Transverse colon (tissue), 4 donors: Measurements from ENCODE around the gene KIF4B. TPM values are rescaled to one million over a fixed set of nuclear protein-coding genes. Genes with fewer than 3 reads are reported as not detected.

Source experiments
- DNase-seq: peaks from one replicate; pipeline ENCODE4 v3.0.0-alpha.2; 2019
- H3K27ac ChIP-seq, 4 donors: fragments of 200-600 bp; sonication (generic); 2 replicates each; pipeline ENCODE4 v1.5.1; 2016 to 2018; ENCODE audit warnings: inconsistent platforms in 4 of 4
- H3K27me3 ChIP-seq: fragments of 200-600 bp; sonication (generic); 2 replicates; pipeline ENCODE4 v1.5.1; 2017; ENCODE audit warnings: inconsistent platforms
- H3K36me3 ChIP-seq, 4 donors: fragments of 200-600 bp; sonication (generic); 2 replicates each; pipeline ENCODE4 v1.5.1; 2017 to 2019; ENCODE audit warnings: inconsistent platforms in 4 of 4
- H3K4me1 ChIP-seq, 4 donors: fragments of 200-600 bp; sonication (generic); 2 replicates each; pipeline ENCODE4 v1.5.1; 2017 to 2020; ENCODE audit warnings: inconsistent platforms in 4 of 4
- H3K4me3 ChIP-seq, 4 donors: fragments of 200-600 bp; sonication (generic); 1 replicate in 1 of 4; 2 replicates in 3 of 4; pipeline versions ENCODE4 v1.5.1 to v1.6.1; 2017 to 2019; ENCODE audit warnings: inconsistent platforms in 4 of 4
- H3K9me3 ChIP-seq, 2 donors: fragments of 200-600 bp; sonication (generic); 2 replicates each; pipeline ENCODE4 v1.5.1; 2017 to 2019; ENCODE audit warnings: inconsistent platforms in 2 of 2
- EP300 ChIP-seq: sonication (generic); formaldehyde crosslinking; IDR thresholded peaks from one replicate; pipeline ENCODE4 v1.6.1; 2017; ENCODE audit warnings: antibody characterized with exemption, low read depth
- POLR2A ChIP-seq: fragments of 450-650 bp; IDR thresholded peaks from one replicate; pipeline ENCODE4 v1.6.1; 2016; ENCODE audit warnings: antibody characterized with exemption, mild to moderate bottlenecking, moderate library complexity
- POLR2AphosphoS5 ChIP-seq, 3 donors: sonication (generic); formaldehyde crosslinking; IDR thresholded peaks; one replicate each; pipeline ENCODE4 v1.6.1; 2016; ENCODE audit warnings: antibody characterized with exemption in 3 of 3
- WGBS, 2 donors: methylation state at CpG; one replicate each; pipeline ENCODE4 v1.1.5; 2018; ENCODE audit warnings: low coverage in 1 of 2; 5-methylcytosine and 5-hydroxymethylcytosine counted together
- in situ Hi-C, 4 donors: fragments of 200-750 bp; cut with MboI; loops; one replicate each; pipeline versions ENCODE4 v1.15.0 to v1.15.1; 2017; ENCODE audit warnings: low sequenced_read_pairs in 3 of 4, low pct_ligation_motif_present in 1 of 4, low pct_unique_long_range_greater_than_20kb in 1 of 4
- intact Hi-C: fragments of 100-400 bp; cut with DNase I; formaldehyde crosslinking; loops from one replicate; pipeline ENCODE4 v1.15.1; 2023; ENCODE audit warnings: low total_unique reads
- total RNA-seq, 4 donors: library from RNA; depleted of rRNA; stranded (reverse); fragments of >200 nt; gene quantifications; one replicate each; pipeline ENCODE4 v1.1.0, GENCODE V29; 2016
- TF ChIP-seq, protein P1 (sequence below), 5 experiments: fragments of 200-600 bp in 3 of 5; fragments of 450-650 bp in 2 of 5; sonication (generic) in 3 of 5; IDR thresholded peaks; 1 replicate in 2 of 5; 2 replicates in 3 of 5; pipeline ENCODE4 v1.5.1; 2016 to 2017; ENCODE audit warnings: antibody characterized with exemption in 5 of 5, inconsistent platforms in 3 of 5, mild to moderate bottlenecking in 2 of 5, moderate library complexity in 1 of 5

The KIF4B gene
- total RNA-seq, 4 donors from 2014 or later = not detected

DNA sequence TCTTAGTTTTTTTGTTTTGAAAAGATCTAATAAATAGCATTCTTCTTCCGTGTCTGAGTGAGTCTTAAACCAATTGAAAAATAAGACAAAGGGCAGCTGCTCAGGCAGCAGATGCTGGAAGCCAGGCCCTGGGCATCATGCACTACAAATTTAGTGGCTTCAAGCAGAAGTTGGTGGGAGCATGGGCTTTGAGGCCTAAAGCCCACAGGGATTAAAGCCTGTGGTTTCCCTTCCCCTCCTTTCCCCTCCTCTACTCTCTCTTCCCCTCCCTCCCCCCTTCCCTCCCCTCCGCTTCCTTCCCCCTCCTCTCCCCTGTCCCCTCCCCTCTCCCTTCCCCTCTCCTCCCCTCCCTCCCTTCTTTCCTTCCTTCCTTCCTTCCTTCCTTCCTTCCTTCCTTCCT is 20.1 kb upstream of the KIF4B start:
- no peak for DNase-seq
- H3K27me3 ChIP-seq = no peaks in the 10 kb centered on the region
- H3K4me3 ChIP-seq = no peak overlapping the region
- intact Hi-C loops (no loop called here), in situ Hi-C loops (no loop called here)
- TF ChIP-seq POLR2AphosphoS5 (IDR thresholded peaks at IDR 0.05) (no peak), EP300 (no peak), POLR2A (no peak)
- TF ChIP-seq, protein P1, sequence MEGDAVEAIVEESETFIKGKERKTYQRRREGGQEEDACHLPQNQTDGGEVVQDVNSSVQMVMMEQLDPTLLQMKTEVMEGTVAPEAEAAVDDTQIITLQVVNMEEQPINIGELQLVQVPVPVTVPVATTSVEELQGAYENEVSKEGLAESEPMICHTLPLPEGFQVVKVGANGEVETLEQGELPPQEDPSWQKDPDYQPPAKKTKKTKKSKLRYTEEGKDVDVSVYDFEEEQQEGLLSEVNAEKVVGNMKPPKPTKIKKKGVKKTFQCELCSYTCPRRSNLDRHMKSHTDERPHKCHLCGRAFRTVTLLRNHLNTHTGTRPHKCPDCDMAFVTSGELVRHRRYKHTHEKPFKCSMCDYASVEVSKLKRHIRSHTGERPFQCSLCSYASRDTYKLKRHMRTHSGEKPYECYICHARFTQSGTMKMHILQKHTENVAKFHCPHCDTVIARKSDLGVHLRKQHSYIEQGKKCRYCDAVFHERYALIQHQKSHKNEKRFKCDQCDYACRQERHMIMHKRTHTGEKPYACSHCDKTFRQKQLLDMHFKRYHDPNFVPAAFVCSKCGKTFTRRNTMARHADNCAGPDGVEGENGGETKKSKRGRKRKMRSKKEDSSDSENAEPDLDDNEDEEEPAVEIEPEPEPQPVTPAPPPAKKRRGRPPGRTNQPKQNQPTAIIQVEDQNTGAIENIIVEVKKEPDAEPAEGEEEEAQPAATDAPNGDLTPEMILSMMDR (IDR thresholded peaks at IDR 0.05) = no peak
- no peaks in the 10 kb centered on the region for H3K4me1 ChIP-seq
- H3K9me3 ChIP-seq = no peaks in the 10 kb centered on the region
- no peak overlapping the region for H3K27ac ChIP-seq
- WGBS, 2 donors = 43 to 79% methylated on average over 1 to 2 of the region's 2 CpGs
- H3K36me3 ChIP-seq = no peaks in the 10 kb centered on the region

GRCh38 chr5:154995679-154996078 is 17.9 kb upstream of the KIF4B start:
- H3K9me3 ChIP-seq = no peaks in the 10 kb centered on the region
- H3K36me3 ChIP-seq = no peaks in the 10 kb centered on the region
- H3K27me3 ChIP-seq = no peaks in the 10 kb centered on the region
- no peak for DNase-seq
- no peak overlapping the region for H3K4me3 ChIP-seq
- TF ChIP-seq POLR2A (no peak), POLR2AphosphoS5 (IDR thresholded peaks at IDR 0.05) (no peak), EP300 (no peak)
- TF ChIP-seq, protein P1 (IDR thresholded peaks at IDR 0.05) = no peak
- intact Hi-C loops (no loop called here), in situ Hi-C loops (no loop called here)
- 0 to 65% methylated on average over 1 to 4 of the region's 4 CpGs for WGBS, 2 donors
- no peak overlapping the region for H3K27ac ChIP-seq
- H3K4me1 ChIP-seq = no peaks in the 10 kb centered on the region

DNA sequence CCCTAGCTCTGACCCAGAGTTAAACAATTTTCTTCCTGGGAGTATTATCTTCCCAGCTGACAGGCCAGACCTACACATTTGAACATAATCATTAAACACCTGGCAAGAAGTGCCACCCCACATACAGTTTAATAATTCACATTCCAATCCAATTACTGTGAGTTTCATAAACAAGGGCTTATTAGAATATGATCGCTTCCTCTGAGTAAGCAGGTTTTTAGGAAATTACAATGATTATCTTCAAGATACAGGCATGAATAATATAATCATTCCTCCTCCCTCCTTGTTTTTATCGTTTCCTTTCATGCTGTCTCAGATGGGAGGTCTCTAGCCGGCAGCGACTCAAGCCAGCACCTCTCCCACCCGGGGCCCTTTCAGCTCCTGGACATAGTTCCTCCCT is 15.8 kb upstream of the KIF4B start:
- Histone ChIP-seq H3K4me1 (no peaks in the 10 kb centered on the region), H3K27me3 (no peaks in the 10 kb centered on the region), H3K9me3 (no peaks in the 10 kb centered on the region), H3K4me3 (no peak overlapping the region), H3K27ac (no peak overlapping the region), H3K36me3 (no peaks in the 10 kb centered on the region)
- 59 to 71% methylated on average over 5 of the region's 5 CpGs for WGBS, 2 donors
- in situ Hi-C loops = no loop called here
- DNase-seq = no peak
- intact Hi-C loops = no loop called here
- no peak for TF ChIP-seq POLR2AphosphoS5 (IDR thresholded peaks at IDR 0.05)
- TF ChIP-seq EP300 = no peak
- no peak for TF ChIP-seq POLR2A
- TF ChIP-seq, protein P1 (IDR thresholded peaks at IDR 0.05) = no peak

DNA sequence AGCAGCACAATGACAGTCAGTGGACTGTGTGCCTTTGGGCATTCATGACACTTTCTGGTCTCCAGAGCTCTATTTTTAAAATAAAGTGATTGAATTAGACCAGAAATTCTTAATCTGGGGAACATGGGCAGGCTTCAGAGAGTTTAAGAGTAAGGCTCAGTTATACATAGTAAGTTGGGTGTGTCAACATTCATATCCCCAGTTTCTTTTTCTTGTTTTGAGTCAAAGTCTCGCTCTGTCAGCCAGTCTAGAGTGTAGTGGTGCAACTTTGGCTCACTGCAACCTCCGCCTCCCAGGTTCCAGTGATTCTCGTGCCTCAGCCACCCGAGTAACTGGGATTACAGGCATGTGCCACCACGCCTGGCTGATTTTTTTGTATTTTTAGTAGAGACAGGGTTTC is 13.7 kb upstream of the KIF4B start:
- Histone ChIP-seq H3K4me3 (no peak overlapping the region), H3K4me1 (no peaks in the 10 kb centered on the region), H3K9me3 (no peaks in the 10 kb centered on the region), H3K27me3 (no peaks in the 10 kb centered on the region), H3K27ac (no peak overlapping the region), H3K36me3 (no peaks in the 10 kb centered on the region)
- TF ChIP-seq EP300 = no peak
- TF ChIP-seq POLR2AphosphoS5 (IDR thresholded peaks at IDR 0.05) = no peak
- TF ChIP-seq, protein P1 (IDR thresholded peaks at IDR 0.05) = no peak
- TF ChIP-seq POLR2A = no peak
- in situ Hi-C loops (no loop called here), intact Hi-C loops (no loop called here)
- 73 to 80% methylated on average over 1 to 5 of the region's 5 CpGs for WGBS, 2 donors
- no peak for DNase-seq
